Measurements from ENCODE around the gene SORL1. TPM values are rescaled to one million over a fixed set of nuclear protein-coding genes. Genes with fewer than 3 reads are reported as not detected.

SORL1 gene
- total and polyA plus RNA-seq, 9 of the 15 experiments (the other 6 are each of a cell fraction or from before 2014, with no cell fraction given) = 0.01 to 0.66 TPM; not detected in 7

DNA sequence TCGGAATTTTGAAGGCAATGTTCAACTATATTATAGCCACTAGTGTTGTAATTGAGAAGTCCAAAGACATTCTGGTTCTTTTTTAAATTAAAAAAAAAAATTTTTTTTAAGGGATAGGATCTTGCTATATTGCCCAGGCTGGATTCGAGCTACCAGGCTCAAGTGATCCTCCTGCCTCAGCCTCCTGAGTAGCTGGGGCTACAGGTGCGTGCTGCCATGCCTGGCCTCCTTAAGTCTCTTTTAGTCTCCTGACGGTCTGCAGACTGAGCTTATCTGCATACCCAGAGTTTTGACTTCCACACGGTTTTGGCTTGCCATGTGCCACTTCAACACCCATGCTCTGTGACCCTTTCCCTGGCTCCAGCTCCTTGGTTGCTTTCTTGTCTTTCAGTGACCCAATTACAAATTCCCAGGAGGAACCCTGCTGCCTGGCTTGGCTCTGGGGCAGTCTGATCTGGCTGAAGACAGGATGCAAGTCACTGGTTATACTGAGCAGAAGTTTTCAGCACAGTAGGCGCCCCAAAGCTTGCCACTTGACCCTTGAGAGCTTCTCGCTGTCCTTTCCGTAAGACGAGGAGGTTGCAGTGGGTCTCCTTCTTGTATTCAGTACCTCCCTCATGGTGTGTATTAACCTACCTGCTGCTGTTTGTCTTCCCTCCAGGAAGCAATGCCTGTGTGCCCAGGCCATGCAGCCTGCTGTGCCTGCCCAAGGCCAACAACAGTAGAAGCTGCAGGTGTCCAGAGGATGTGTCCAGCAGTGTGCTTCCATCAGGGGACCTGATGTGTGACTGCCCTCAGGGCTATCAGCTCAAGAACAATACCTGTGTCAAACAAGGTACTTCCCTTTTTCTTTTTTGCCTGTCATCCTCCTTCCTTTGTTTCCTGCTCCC lies 114.4 kb downstream of the SORL1 start:
- 4% methylated on average over 9 of the region's 9 CpGs for WGBS (ENCODE audit: insufficient coverage, low coverage, missing lambda C conversion rate)
- H2AFZ ChIP-seq (ENCODE audit: low read depth, low read length) = no peak overlapping the region
- FAIRE-seq (no peak), DNase-seq (ENCODE audit: extremely low read depth in 1 of 4, low spot score in 3 of 4) (no peak), ATAC-seq (no peak)
- ChIA-PET POLR2A (interaction anchor here (0.9 kb wide), 1 partner anchor 9 kb away, joined by 3 read pairs; no protein-coding TSS in a partner anchor), CTCF (ENCODE audit: low intra/inter-chr PET ratio) (no interaction called here)
- no peaks in the 10 kb centered on the region for H3K9me1 ChIP-seq (ENCODE audit: control insufficient read depth, insufficient read depth, low read length)
- no peaks in the 10 kb centered on the region for H3K36me3 ChIP-seq (ENCODE audit: control insufficient read depth, insufficient read depth, low read length)
- H3K79me2 ChIP-seq (ENCODE audit: control insufficient read depth, insufficient read depth, low read length) = no peaks in the 10 kb centered on the region
- H4K20me1 ChIP-seq (replicated peaks; ENCODE audit: control insufficient read depth, insufficient read depth, low read length) = 0 out of 2 replicates have a peak, but pooled peaks cover 3% of the 10 kb centered on the region
- BruUV-seq (replicated peaks) = no TSS peak
- H3K27me3 ChIP-seq (ENCODE audit: control insufficient read depth in 2 of 2, insufficient read depth in 2 of 2, low read length in 2 of 2) = peaks cover 0 to 4% of the 10 kb centered on the region in 2 experiments; a peak in 2 of 5 replicates
- TF ChIP-seq STAT6 (CRISPR knock-in tag; IDR thresholded peaks at IDR 0.05) (no peak), HDGF (IDR thresholded peaks at IDR 0.05) (no peak), TCF3 (CRISPR knock-in tag; IDR thresholded peaks at IDR 0.05) (no peak), SMARCA5 (IDR thresholded peaks at IDR 0.05) (no peak), MED1 (CRISPR knock-in tag; IDR thresholded peaks at IDR 0.05; ENCODE audit: borderline replicate concordance) (no peak), GATA2 (CRISPR knock-in tag; IDR thresholded peaks at IDR 0.05) (no peak)
- TF ChIP-seq, protein P1, sequence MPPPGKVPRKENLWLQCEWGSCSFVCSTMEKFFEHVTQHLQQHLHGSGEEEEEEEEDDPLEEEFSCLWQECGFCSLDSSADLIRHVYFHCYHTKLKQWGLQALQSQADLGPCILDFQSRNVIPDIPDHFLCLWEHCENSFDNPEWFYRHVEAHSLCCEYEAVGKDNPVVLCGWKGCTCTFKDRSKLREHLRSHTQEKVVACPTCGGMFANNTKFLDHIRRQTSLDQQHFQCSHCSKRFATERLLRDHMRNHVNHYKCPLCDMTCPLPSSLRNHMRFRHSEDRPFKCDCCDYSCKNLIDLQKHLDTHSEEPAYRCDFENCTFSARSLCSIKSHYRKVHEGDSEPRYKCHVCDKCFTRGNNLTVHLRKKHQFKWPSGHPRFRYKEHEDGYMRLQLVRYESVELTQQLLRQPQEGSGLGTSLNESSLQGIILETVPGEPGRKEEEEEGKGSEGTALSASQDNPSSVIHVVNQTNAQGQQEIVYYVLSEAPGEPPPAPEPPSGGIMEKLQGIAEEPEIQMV (tag; conservative IDR thresholded peaks at IDR 0.05; ENCODE audit: low read depth) = no peak
- intact Hi-C loops (cut with micrococcal nuclease) = no loop called here
- no peak overlapping the region for H3K27ac ChIP-seq (ENCODE audit: extremely low read depth, low read depth, low read length)
- H3K4me2 ChIP-seq (ENCODE audit: insufficient read depth, low read length) = no peak overlapping the region
- no peaks in the 10 kb centered on the region for H3K9me3 ChIP-seq (replicated peaks; ENCODE audit: control insufficient read depth, insufficient read depth, low read depth, low read length)
- no peak overlapping the region for H3K4me3 ChIP-seq
- H3K9ac ChIP-seq (ENCODE audit: insufficient read depth in 1 of 2, low read depth in 2 of 2, low read length in 2 of 2) = no peak overlapping the region
- in situ Hi-C loops (cut with MboI) = no loop called here
- no peaks in the 10 kb centered on the region for H3K4me1 ChIP-seq (replicated peaks in 1 of 2; ENCODE audit: control insufficient read depth in 2 of 2, insufficient read depth in 2 of 2, low read length in 2 of 2)
